Endothelial cell of umbilical vein (primary cell): Measurements from ENCODE around the gene NFIA. TPM values are rescaled to one million over a fixed set of nuclear protein-coding genes. Genes with fewer than 3 reads are reported as not detected.

Source experiments
- BruUV-seq: library from RNA; stranded (reverse); fragments of 400-500 nt; replicated peaks from 2 replicates; lab custom pipeline; 2021; lab: Mats Ljungman, UMichigan
- CTCF ChIA-PET: fragments of 300-600, 350-600 bp; sonication (Branson Sonifier 250); formaldehyde crosslinking; loops from one replicate; lab custom pipeline; 2021; ENCODE audit warnings: antibody characterized with exemption, inconsistent platforms; lab: Charles Lee
- POLR2A ChIA-PET: fragments of 300-600, 350-600 bp; sonication (Branson Sonifier 250); formaldehyde crosslinking; loops from one replicate; lab custom pipeline; 2021; ENCODE audit warnings: antibody characterized with exemption, inconsistent platforms; lab: Charles Lee
- DNase-seq: peaks from one replicate; pipeline ENCODE4 v3.0.0-alpha.2; 2011; ENCODE audit warnings: low read depth, low spot score
- FAIRE-seq: peaks from 2 replicates; lab custom pipeline; 2011; peaks lifted over from hg19 to GRCh38; lab: Jason Lieb, UNC
- H2AFZ ChIP-seq: 2 replicates; pipeline ENCODE4 v1.6.0; 2012; ENCODE audit warnings: low read depth, low read length, control low read depth, inconsistent platforms
- H3K27ac ChIP-seq: 2 replicates; pipeline ENCODE4 v1.5.1; 2011; ENCODE audit warnings: low read depth, mild to moderate bottlenecking, control low read depth, low read length, moderate library complexity; ENCODE audit not compliant: insufficient read depth
- H3K27me3 ChIP-seq, 2 experiments: 2 replicates each; pipeline versions ENCODE4 v1.6.0 to v1.6.1; 2011; ENCODE audit warnings: low read length in 2 of 2, mixed read lengths in 1 of 2; ENCODE audit not compliant: control insufficient read depth in 2 of 2, insufficient read depth in 2 of 2
- H3K36me3 ChIP-seq, 2 experiments: 2 replicates in 1 of 2; 3 replicates in 1 of 2; pipeline ENCODE4 v1.5.1; 2011; ENCODE audit warnings: low read length in 2 of 2, mild to moderate bottlenecking in 1 of 2, moderate library complexity in 1 of 2; ENCODE audit not compliant: control insufficient read depth in 2 of 2, insufficient read depth in 2 of 2; ENCODE audit errors: extremely low read depth in 1 of 2
- H3K4me1 ChIP-seq: 3 replicates; pipeline ENCODE4 v1.5.1; 2011; ENCODE audit warnings: mild to moderate bottlenecking, low read length; ENCODE audit not compliant: control insufficient read depth, insufficient read depth; ENCODE audit errors: extremely low read depth
- H3K4me2 ChIP-seq: 2 replicates; pipeline ENCODE4 v1.6.1; 2011; ENCODE audit warnings: low read length, control low read depth, mixed read lengths; ENCODE audit not compliant: insufficient read depth
- H3K4me3 ChIP-seq, 3 experiments: fragments of 200-600 bp in 1 of 3; sonication (generic), shearing (Covaris generic) in 1 of 3; replicated peaks in 1 of 3; 2 replicates each; pipeline ENCODE4 v1.5.1; 2011 to 2016; ENCODE audit warnings: control low read depth in 3 of 3, low read length in 3 of 3, mild to moderate bottlenecking in 2 of 3, inconsistent platforms in 1 of 3, low read depth in 1 of 3, moderate library complexity in 1 of 3; ENCODE audit not compliant: insufficient read depth in 1 of 3
- H3K79me2 ChIP-seq: 2 replicates; pipeline ENCODE4 v1.6.0; 2012; ENCODE audit warnings: low read length, inconsistent platforms; ENCODE audit not compliant: control insufficient read depth, insufficient read depth
- H3K9ac ChIP-seq: replicated peaks from 2 replicates; pipeline ENCODE3; 2011; ENCODE audit warnings: low read length, control low read depth; ENCODE audit not compliant: insufficient read depth; ENCODE audit errors: extremely low read depth
- H3K9me1 ChIP-seq: replicated peaks from 3 replicates; pipeline ENCODE4 v1.6.0; 2011; ENCODE audit warnings: mild to moderate bottlenecking, low read length; ENCODE audit not compliant: control insufficient read depth, insufficient read depth; ENCODE audit errors: extremely low read depth
- H3K9me3 ChIP-seq: replicated peaks from 2 replicates; pipeline ENCODE4 v1.5.1; 2012; ENCODE audit warnings: low read length, inconsistent platforms; ENCODE audit not compliant: control insufficient read depth, insufficient read depth
- H4K20me1 ChIP-seq: replicated peaks from 2 replicates; pipeline ENCODE3; 2011; ENCODE audit warnings: mild to moderate bottlenecking, low read length; ENCODE audit not compliant: control insufficient read depth, insufficient read depth; ENCODE audit errors: extremely low read depth
- CTCF ChIP-seq, 2 donors: IDR thresholded peaks; 1 replicate in 1 of 2; 2 replicates in 1 of 2; pipeline ENCODE4 v1.5.1; 2011; ENCODE audit warnings: low read length in 2 of 2, mild to moderate bottlenecking in 2 of 2, moderate library complexity in 2 of 2, control low read depth in 1 of 2, inconsistent platforms in 1 of 2, low read depth in 1 of 2; ENCODE audit not compliant: insufficient read depth in 1 of 2; ENCODE audit errors: extremely low read depth in 1 of 2
- EZH2 ChIP-seq: IDR thresholded peaks from 2 replicates; pipeline ENCODE4 v1.6.1; 2012; ENCODE audit warnings: borderline replicate concordance, low read depth, mild to moderate bottlenecking, moderate library complexity, low read length, inconsistent platforms; ENCODE audit not compliant: severe bottlenecking
- FOS ChIP-seq: IDR thresholded peaks from 2 replicates; pipeline ENCODE4 v1.6.1; 2011; ENCODE audit warnings: mild to moderate bottlenecking, low read length, moderate library complexity, borderline replicate concordance; ENCODE audit not compliant: insufficient read depth
- GATA2 ChIP-seq: IDR thresholded peaks from 2 replicates; pipeline ENCODE4 v1.7.0; 2011; ENCODE audit warnings: low read depth, mild to moderate bottlenecking, moderate library complexity, mixed read lengths, low read length; ENCODE audit not compliant: insufficient read length, insufficient read depth
- JUN ChIP-seq: IDR thresholded peaks from 2 replicates; pipeline ENCODE4 v1.6.1; 2011; ENCODE audit warnings: borderline replicate concordance, low read depth; ENCODE audit not compliant: insufficient read length, insufficient read depth
- MYC ChIP-seq: IDR thresholded peaks from one replicate; pipeline ENCODE4 v1.6.1; 2011; ENCODE audit warnings: mild to moderate bottlenecking, low read depth, low read length
- POLR2A ChIP-seq: IDR thresholded peaks from 2 replicates; pipeline ENCODE4 v1.6.1; 2012; ENCODE audit warnings: low read depth, mild to moderate bottlenecking, control low read depth, low read length
- POLR2AphosphoS5 ChIP-seq: IDR thresholded peaks from 2 replicates; pipeline ENCODE4 v1.6.1; 2012; ENCODE audit warnings: low read depth, mild to moderate bottlenecking, control low read depth, low read length, moderate library complexity; ENCODE audit not compliant: insufficient read depth
- dilution Hi-C: fragments of 300-500 bp; cut with MboI; formaldehyde crosslinking; loops from one replicate; pipeline ENCODE4 v1.15.0; 2019; ENCODE audit warnings: low sequenced_read_pairs; ENCODE audit not compliant: extremely low pct_ligation_motif_present
- intact Hi-C: fragments of 100-400 bp; cut with micrococcal nuclease; formaldehyde crosslinking; loops from one replicate; pipeline ENCODE4 v1.10.0; 2022
- polyA plus RNA-seq, 4 experiments: library from polyadenylated mRNA; depleted of rRNA in 3 of 4; stranded (reverse) in 3 of 4; unstranded in 1 of 4; fragments of >200 nt; gene quantifications; 2 replicates each; pipeline versions ENCODE4 v1.2.1 to v1.2.3, GENCODE V29; 2011 to 2012; ENCODE audit warnings: missing spikeins in 1 of 4
- total RNA-seq: library from RNA; stranded (reverse); gene quantifications from 2 replicates; pipeline ENCODE4 v1.2.3, GENCODE V29; 2021
- TF ChIP-seq, protein P1 (sequence below): IDR thresholded peaks from 2 replicates; pipeline ENCODE4 v1.6.1; 2011; ENCODE audit not compliant: insufficient read depth, insufficient read length

The NFIA gene
- total and polyA plus RNA-seq, 2 donors (not counting 3 experiments of a cell fraction or from before 2014, with no cell fraction given): 25.5 to 47.0 TPM

- no peak overlapping the region for H3K4me2 ChIP-seq
- H3K9me3 ChIP-seq: no peaks in the 10 kb centered on the region
- ChIA-PET POLR2A (no interaction called here), CTCF (interaction anchor here (3.2 kb wide), 1 partner anchor 17 kb away, joined by 8 read pairs; no protein-coding TSS in a partner anchor)
- H4K20me1 ChIP-seq: no peaks in the 10 kb centered on the region
- no TSS peak for BruUV-seq
- intact Hi-C loops: no loop called here
- H3K27me3 ChIP-seq: no peaks in the 10 kb centered on the region
- no peaks in the 10 kb centered on the region for H3K79me2 ChIP-seq
- DNase-seq (no peak), FAIRE-seq (no peak)
- dilution Hi-C loops: no loop called here
- no peaks in the 10 kb centered on the region for H3K4me1 ChIP-seq
- H3K9me1 ChIP-seq: no peaks in the 10 kb centered on the region
- no peak overlapping the region for H3K4me3 ChIP-seq
- TF ChIP-seq EZH2 (no peak), CTCF (IDR thresholded peaks at IDR 0.05; ENCODE audit: extremely low read depth in 1 of 2, insufficient read depth in 1 of 2, low read depth in 1 of 2, low read length in 2 of 2) (no peak), GATA2 (no peak), MYC (no peak)
- no peak overlapping the region for H2AFZ ChIP-seq
- H3K27ac ChIP-seq: no peak overlapping the region
- H3K9ac ChIP-seq: no peak overlapping the region
- H3K36me3 ChIP-seq: no peaks in the 10 kb centered on the region
Observed at GRCh38 chr1:61067446-61068019, 14.8 kb upstream of the NFIA start.

DNA sequence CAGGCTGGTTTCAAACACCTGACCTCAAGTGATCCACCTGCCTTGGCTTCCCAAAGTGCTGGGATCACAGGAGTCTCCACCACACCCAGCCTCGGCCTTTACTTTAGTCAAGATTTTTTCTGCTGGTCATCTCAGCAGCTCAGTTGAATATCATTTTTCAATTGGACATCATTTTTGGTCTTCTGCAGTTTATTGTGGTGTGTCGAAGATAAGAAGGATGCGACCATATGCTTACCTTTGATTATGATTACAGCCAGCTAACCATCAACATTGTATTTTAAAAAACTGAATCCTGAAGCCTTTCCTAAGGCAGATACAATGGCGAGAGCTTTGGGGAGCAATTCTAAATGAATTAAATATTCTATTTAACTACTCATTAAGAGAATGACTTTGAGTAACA lies 12.3 kb upstream of the NFIA start:
- Histone ChIP-seq H3K36me3 (no peaks in the 10 kb centered on the region), H3K4me1 (no peaks in the 10 kb centered on the region), H3K9ac (no peak overlapping the region), H3K4me2 (no peak overlapping the region), H3K27ac (no peak overlapping the region), H3K79me2 (no peaks in the 10 kb centered on the region), H3K4me3 (no peak overlapping the region), H2AFZ (no peak overlapping the region), H3K27me3 (no peaks in the 10 kb centered on the region), H3K9me1 (no peaks in the 10 kb centered on the region), H3K9me3 (no peaks in the 10 kb centered on the region), H4K20me1 (no peaks in the 10 kb centered on the region)
- intact Hi-C loops: loop anchor here (10.0 kb wide), 1 partner anchor 655 kb away; the partner anchor contains the start of gene TM2D1
- dilution Hi-C loops: no loop called here
- DNase-seq: no peak
- ChIA-PET POLR2A (no interaction called here), CTCF (interaction anchor here (0.6 to 3.2 kb wide), 4 partner anchors 20 to 383 kb away, joined by 3 to 8 read pairs (median 4); no protein-coding TSS in a partner anchor)
- BruUV-seq: no TSS peak
- TF ChIP-seq JUN (no peak), MYC (no peak), POLR2A (no peak), FOS (no peak), EZH2 (no peak), GATA2 (no peak), POLR2AphosphoS5 (no peak), CTCF (IDR thresholded peaks at IDR 0.05; ENCODE audit: extremely low read depth in 1 of 2, insufficient read depth in 1 of 2, low read depth in 1 of 2, low read length in 2 of 2) (no peak)
- TF ChIP-seq, protein P1, sequence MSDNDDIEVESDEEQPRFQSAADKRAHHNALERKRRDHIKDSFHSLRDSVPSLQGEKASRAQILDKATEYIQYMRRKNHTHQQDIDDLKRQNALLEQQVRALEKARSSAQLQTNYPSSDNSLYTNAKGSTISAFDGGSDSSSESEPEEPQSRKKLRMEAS: no peak
- FAIRE-seq: no peak
